NCI-H524 (cell line): ENCODE measurements around the gene RPGR.

ENCODE experiments used
- DNase-seq, 2 experiments: peaks; one replicate each; lab custom pipeline; 2025; lab: John Stamatoyannopoulos, UW

RPGR gene, protein sequence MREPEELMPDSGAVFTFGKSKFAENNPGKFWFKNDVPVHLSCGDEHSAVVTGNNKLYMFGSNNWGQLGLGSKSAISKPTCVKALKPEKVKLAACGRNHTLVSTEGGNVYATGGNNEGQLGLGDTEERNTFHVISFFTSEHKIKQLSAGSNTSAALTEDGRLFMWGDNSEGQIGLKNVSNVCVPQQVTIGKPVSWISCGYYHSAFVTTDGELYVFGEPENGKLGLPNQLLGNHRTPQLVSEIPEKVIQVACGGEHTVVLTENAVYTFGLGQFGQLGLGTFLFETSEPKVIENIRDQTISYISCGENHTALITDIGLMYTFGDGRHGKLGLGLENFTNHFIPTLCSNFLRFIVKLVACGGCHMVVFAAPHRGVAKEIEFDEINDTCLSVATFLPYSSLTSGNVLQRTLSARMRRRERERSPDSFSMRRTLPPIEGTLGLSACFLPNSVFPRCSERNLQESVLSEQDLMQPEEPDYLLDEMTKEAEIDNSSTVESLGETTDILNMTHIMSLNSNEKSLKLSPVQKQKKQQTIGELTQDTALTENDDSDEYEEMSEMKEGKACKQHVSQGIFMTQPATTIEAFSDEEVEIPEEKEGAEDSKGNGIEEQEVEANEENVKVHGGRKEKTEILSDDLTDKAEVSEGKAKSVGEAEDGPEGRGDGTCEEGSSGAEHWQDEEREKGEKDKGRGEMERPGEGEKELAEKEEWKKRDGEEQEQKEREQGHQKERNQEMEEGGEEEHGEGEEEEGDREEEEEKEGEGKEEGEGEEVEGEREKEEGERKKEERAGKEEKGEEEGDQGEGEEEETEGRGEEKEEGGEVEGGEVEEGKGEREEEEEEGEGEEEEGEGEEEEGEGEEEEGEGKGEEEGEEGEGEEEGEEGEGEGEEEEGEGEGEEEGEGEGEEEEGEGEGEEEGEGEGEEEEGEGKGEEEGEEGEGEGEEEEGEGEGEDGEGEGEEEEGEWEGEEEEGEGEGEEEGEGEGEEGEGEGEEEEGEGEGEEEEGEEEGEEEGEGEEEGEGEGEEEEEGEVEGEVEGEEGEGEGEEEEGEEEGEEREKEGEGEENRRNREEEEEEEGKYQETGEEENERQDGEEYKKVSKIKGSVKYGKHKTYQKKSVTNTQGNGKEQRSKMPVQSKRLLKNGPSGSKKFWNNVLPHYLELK

DNA sequence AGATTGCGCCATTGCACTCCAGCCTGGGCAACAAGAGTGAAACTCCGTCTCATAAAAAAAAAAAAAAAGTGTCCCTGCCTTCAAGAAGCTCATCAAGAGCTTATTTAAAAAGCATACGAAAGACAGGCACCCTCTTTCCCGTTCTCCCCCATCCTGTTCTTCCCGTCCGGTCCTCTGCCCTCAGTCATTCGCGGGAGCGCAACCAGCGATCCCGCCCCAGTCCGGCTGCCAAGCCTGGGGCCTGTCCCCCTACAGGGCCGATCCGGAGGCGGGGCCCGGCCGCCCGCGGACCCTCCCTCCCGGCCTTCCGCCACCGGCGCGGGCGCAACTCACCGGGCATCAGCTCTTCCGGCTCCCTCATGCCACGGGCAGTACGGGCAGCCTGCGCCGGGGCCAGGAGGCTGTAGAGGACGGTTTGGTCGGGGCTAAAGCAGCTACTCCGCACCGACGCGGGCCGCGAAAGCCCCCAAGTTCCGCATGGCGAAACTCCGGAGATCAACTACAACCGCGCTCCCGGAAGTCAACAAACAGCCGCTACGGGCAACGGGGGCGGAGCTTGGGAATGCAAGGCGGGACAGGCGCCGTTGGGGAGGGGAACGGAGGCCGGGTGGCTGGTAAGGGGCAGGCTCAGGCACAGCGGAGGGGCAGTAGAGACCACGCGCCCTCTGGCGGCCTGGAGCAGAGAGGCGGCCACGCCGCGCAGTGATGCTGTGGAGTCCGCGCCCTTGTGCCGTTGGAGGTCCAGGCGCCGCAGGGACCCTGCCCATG lies at the start of gene RPGR:
TSS of gene RPGR (minus strand) at position 503 of the 768 bp plus-strand sequence. CDS start at position 361, 142 bp downstream.
- DNase-seq, result peak; percentile 93 to 94

DNA sequence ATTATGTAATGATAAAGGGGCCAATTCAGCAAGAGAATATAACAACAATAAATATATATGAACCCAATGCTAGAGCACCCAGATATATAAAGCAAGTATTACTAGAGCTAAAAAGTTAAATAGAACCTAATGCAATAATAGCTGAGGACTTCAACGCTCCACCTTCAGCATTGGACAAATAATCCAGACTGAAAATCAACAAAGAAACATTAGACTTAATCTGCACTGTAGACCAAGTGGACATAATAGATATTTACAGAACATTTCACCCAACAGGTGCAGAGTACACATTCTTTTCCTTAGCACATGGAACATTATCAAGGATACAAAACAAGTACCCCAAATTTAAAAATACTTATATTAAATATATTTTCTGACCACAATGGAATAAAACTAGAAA lies 49.4 kb upstream of the RPGR start:
- DNase-seq, result no peak

DNA sequence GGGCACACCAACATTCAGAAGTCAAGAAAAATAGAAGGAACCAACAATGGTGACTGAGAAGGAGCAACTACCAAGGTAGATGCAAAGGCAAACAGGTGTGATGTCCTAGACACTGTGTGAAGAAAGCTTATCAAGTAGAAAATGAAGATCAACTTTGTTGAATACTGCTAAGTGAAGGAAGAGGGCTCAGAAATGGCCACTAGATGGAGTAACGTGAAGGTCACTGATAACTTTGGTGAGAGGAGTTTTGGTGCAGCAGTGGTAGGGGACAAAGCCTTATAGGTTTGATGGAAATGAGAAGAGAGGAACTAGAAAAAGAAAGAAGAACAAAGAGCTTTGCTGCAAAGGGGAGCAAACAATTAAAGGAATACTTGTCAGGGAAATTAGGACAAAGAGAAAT lies 48.6 kb upstream of the RPGR start:
- DNase-seq, result peak; percentile 8 to 52

DNA sequence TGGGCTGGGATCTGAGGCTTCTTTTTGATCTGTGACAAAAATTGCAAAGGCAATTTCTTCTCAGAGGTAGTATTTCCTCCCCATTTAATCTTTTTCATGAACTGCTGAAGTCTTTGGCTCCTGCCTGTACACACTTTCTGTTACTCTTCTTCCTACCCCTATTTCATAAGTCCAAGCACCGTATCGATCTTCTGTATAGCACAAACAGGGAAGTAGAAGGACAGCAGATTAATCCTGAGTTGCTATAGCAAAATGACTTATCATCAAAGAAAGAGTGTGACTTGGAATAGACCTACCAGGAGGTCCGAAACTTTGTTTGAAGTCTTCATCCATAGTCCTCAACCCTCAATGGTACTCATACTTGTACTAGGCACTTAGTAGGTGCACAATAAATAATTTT lies 47.1 kb upstream of the RPGR start:
- no peak for DNase-seq

DNA sequence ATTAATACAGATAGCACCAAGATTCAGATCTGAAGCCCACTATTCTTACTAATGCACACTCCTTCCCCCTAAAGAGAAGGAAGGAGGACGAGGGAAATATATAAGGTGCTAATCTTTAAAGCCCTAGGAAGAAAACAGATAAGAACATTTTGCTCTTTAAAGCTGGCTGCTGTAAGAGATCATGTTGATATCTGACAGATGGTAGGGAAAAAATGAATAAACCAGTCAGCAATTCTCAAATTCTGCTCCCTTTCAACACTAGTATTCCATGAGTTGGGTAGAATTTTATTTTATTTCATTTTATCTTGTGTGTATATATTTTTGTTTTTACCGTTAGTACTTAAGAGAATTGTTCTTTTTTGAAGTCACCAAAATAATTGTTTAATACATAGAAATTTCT lies 44.3 kb upstream of the RPGR start:
- peak in 1 of 2 experiments; percentile 55 for DNase-seq

DNA sequence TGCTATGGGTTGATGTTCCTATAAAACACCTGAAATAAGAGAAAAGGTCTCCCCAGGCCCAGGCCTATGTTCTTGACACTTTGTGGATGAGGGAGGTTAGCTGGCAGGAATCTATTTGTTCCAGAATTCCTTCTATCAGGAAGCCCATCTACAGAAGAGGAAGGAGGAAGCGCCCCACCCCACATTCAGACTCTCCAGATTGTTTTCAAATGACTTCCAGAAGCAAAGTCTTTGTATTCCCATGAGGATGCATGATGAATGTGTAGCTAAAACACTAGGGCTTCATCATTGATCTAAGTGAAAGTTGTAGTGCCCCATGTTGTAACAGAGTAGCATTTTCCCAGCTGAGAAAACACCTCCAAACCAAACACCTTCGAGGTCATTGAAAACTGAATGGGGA lies 41.5 kb upstream of the RPGR start:
- DNase-seq, result no peak

DNA sequence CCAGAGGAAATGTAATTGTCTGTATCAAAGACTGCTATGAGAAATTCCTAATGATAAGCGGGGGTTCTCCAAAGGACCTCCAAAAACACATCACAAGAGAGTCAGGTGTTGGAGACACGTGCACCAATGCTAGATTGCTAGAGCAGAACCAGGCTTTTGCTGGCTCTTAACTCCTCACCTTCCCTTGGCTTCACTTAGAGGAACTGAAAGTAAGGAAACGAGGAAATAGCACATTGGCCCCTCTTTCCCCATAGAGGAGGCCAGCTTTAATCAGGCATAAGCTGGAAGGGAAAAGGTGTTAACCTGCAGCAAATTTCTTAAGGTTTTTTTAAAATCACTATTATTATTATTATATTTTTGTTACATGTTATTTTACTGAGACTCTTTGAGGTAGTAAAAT lies 38.6 kb upstream of the RPGR start:
- no peak for DNase-seq

DNA sequence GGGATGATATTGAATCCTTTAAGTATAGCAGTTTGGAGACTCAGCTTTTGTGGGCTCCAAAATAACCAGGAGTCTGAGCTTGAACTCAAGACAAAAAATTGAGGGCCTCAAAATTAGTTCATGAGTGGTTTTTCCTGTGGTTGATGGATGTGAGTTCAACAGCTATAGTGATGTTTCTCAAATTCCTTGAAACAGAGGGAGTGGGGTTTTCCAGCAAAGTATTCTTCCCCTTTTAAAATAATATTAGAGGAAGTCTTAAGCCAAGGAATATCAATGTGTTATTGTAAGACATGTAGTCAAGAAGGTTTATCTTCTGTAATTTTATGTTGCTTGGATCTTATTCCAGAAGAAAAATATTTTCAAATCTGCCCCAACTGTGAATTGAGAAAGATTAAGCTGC lies 35.7 kb upstream of the RPGR start:
- DNase-seq, result no peak

DNA sequence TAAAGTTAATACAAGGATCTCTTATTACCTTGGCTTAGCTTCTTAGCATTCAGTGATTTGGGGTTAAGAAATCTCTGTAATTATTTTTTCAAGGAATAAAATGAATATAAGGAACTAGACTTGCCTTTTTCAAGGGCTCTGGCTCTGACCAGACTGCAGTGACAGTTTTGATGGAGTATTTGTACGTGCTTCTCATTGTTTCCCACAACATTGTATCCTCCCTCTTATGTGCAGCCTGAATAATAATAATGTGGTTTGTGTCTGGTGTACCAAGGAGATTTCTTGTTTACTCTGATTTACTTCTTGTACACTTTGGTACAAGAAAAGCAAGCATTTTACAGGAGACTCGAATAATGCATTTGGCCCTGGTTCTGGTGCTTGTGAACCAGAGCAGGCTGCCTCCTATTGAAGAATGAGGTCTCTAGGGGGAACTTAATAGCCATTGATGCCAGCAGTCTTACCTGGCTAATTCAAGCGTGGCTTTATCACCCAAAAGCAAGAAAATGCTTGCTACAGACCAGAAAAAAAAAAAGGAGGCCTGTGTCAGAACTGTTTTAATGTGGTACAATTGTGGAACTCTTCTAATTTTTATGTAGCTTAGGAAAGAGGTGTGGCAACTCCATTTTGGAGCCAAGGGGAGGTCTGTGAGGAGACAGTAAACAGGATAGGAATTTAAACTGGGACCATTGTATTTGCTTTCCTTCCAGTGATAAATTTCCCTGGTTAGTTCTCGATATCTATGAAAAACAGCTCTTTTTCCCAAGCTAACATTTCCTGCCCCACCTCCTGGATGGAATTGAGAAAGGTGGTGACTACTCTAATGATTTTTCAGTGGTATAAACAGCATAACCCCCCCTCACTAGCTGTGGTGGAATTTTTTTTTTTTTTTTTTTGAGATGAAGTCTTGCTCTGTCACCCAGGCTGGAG lies 30.7 kb upstream of the RPGR start:
- DNase-seq, result no peak

DNA sequence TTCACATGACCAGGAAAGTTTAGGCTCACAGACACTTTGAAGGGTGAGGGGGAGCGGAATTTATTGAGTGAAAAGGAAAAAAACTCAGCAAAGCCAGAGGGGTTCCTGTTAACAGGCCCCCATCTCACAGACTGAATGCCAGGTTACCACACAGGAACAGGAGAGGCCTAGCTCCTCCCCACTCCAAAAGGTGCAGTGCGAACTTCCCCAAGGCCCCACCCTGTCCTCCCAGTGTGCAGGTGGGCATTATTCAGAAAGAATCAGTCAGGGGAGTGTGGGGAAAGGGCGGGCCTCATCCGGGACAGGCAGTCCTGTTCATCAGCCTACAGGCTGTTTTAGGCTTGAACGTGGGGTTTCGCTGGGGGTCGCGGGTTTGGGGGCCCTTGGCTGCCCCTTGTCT lies 29.1 kb upstream of the RPGR start:
- DNase-seq, result no peak

DNA sequence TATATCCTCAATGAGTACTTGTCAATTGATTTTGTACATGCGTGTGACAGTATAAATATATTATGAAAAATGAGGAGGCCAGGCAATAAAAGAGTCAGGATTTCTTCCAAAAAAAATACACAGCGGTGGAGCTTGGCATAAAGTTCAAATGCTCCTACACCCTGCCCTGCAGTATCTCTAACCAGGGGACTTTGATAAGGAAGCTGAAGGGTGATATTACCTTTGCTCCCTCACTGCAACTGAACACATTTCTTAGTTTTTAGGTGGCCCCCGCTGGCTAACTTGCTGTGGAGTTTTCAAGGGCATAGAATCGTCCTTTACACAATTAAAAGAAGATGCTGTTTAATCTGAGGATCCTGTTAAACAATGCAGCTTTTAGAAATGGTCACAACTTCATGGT lies 25.1 kb upstream of the RPGR start, which contains the start of gene OTC:
TSS of gene OTC (plus strand) at position 243 of the 400 bp plus-strand sequence. CDS start at position 336, 93 bp downstream.
- DNase-seq, result no peak

DNA sequence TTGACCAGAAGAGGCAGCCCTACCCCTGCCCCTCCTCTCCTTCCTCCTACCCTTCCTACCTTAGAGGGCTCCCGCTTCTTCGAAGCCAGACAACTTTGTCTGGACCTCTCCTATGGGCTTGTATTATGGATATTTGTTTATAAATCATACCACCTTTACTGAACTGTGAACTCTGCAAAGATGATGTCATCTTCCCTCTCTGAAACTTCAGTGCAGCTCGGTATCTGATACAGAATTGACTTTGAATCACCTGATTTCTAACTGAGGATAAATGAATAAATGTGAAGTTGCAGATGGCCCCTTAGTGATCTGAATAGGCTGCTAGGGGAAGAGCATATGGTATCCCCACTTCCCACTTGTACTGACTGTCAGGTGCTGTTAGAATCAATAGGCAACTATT lies 24.0 kb upstream of the RPGR start:
- no peak for DNase-seq

DNA sequence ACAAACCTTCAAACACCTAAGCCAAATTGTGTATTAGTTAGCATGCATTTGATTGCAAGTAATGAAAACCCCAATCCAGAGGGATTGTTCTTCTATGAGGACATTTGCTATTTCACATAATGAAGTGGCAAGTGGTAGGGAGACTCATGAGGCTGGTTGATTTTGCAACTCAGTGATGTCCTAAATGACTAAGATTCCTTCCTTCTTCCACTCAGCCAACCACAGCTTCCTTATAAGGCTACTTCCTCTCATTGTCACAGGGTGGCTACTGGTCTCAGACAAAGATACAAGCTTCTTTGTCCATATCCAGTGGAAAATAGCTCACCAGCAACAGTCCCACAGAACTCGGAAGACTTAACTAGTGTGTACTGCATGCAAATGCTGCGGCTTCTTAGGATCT lies 19.8 kb upstream of the RPGR start:
- no peak for DNase-seq

DNA sequence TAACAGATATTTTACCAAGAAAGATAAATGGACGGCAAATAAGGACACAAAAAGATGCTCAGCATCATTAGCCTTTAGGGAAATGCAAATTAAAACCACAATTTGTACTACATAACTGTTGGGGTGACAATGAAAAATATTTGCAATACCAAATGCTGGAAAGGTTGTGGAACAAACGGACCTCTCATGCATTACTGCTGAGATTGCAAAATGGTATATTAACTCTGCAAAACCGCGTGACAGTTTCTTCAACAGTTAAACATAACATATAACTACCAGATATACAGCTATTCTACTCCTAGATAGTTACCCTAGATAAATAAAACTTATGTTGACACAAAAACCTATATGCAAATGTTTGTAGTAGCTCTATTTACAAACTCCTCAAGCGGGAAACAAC lies 18.8 kb upstream of the RPGR start:
- no peak for DNase-seq

DNA sequence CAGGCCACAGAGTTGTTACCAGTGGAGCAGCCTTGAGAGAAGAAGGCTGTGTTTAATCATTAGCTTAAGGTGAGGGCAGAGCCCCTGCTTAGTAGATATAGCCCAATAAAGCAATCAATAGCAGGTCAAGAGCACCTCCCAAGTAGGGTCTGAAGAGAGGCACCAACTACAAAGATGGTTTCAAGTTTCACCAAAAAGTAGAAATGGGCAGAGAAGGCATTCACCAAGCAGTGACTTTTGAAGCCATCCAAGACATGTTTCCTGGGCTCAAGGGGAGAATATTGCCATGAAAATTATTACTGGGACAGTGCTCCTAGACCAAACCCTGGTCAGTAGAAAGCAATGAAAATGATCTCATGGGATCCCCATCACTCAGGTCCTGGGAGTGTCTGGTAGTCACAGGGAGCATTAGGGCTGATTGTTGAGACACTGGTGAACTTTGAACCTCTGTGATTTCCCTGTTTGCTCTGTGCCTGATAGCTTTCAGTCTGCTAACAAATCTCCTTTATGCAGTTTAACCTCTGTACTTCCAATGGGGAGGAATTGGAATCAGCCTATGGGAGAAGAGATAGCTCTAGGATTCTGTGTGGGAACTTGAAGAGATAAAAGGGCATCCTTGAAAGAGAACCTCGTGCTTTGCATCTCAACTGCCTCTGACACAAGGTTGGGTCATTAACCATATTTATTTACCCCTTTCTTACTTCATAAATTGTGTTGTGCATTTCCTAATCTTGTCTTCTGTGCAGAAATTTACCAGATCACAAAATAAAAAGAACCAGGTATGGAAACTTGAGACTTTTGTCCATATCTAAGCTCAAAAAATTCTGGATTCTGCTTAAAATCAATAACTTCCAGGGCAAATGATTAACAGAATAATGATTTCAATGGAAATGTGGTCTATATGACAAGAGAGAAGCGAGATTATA lies 15.8 kb upstream of the RPGR start:
- DNase-seq, result no peak

DNA sequence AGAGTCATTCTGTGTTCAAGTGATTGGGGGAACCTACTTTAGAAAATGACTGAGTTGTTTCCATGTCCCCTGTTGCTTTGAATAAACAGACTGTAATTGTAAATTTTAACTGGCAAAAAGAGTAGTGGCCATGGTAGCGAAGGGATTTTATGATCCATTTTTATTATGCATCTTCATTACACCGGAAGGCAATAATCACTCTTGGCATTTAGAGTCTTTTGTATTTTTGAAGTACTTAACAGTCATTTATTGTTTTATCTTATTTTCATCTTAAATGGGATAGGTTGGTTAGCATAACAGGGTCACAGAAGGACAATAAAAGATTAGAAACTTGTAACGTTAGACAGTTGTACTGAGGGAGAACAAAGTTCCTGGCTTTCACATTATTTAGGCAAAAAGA lies 14.1 kb upstream of the RPGR start:
- no peak for DNase-seq

DNA sequence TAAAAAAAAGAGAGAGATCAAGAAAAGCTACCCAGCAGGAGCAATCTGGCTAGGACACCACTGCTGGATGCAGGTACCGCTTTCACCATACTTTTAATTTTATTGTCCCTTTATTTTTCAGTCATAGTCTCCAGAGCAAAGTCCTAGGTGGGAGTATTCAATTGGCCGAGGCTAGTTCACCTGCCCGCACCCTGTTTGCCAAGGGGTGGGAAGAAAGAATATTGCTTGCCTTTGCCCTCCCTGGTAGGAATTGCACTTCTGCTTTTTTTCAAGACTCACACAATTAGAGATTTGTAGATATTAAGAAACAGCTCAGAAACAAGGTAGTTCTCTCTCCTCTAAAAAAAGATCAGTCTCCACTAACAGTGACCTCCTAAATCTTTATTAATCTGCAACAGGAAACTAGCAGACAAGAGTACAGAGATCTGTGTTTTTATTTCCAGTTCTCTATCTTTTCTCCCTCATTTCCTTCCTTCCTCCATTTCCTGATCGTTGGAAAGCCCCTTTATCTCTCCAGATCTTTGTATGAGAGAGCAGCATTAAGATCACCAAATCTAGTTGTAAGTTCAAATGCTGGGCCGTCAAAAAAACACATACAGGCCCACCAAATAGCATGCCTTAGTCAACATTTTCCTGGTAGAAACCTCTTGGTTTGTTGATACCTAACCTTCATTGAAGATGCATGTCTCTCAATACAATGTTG lies 9.4 kb upstream of the RPGR start:
- no peak for DNase-seq

DNA sequence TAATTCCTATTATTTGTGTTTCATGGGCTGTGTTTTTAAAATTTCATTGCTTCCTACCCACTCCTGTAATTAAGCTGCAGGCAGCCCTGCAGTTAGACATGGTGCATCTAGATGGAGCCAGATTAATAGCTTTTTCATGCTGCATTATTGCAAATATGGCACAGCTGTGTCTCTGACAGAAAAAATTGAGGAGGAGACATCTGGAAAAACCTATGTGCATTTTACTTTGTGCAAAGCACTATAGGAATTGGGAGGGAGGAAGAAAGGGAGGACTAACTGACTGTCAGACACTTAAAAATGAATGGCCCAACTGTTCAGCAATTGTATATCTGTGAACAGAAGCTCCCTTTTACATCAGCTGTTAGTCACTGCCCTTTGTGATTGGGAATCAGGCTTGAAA lies 8.1 kb upstream of the RPGR start:
- peak in 1 of 2 experiments; percentile 49 for DNase-seq

DNA sequence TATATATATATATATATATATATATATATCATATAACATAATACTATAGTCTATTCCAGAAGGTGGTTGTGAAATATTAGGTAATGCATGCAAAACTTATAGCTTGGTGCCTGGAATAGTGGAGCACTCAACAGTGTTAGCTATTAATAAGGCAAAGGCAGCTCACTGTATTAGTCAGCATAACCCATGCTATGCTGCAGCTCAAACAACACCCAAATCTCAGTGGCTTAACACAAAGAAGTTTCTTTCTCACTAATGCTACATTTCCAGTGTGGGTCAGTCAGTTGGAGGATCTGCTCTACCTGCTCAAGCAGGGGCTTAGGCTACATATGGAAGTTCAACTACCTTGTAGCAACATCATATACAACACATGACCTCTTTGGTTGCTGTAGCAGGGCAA lies 5.2 kb upstream of the RPGR start:
- no peak for DNase-seq
